Hematopoietic multipotent progenitor cell treated with erythropoietin and hydrocortisone succinate and interleukin-3 and kit ligand, for 4 days (in vitro differentiated cells): ENCODE results near the gene GAB4.
"Not testable (repeated sequence)": the region's sequence is repeated elsewhere in the genome, so short reads cannot be mapped to it uniquely, and the experiment has no call there.

ENCODE experiments used
- DNase-seq: peaks from one replicate; pipeline ENCODE4 v3.0.0-alpha.2; 2015

GAB4 gene

DNA sequence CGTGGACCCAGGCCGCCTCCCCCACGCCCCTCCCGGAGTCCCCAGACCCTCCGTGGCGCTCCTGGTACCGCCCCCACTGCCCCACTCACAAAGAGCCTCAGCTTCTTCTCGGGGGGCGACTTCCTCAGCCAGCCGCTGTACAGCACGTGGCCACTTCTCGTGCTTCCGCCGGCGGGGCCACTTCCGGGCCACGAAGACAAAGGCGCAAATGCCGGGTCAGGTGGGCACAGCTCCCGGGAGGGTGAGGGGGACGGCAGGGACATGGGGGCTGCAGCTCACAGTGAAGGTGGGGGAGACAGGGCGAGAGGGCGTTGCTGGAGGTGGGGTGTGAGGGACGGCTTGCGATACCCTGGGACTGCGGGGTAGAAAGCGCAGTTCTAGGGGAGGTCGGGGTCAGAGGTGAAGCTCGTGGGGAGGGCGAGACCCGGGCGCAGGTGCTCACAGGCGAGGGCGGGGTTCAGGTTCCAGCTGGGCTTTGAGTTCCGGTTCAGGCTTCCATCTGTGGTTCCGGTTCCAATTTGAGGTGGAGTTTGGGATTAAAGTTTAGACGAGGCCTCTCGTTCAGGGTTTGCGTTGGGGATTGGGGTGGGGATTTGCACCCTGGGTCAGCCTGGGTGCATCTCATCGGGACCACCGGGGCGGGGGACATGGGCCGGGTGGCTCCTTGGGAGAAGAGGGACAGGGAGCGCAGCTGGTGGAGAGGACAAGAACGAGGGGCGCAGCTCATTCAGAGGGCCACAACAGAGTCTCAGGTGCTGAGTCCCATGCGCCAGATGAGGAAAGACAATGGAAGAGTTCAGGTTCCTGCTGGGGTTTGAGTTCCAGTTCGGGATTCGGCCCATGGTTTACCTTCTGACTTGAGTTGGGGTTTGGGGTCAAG lies at the start of gene GAB4:
GAB4 (minus strand) TSS at position 371 of the 880 bp plus-strand sequence; CDS start at position 263, 108 bp downstream.
- no peak for DNase-seq

- no peak for DNase-seq
Observed at GRCh38 chr22:17056807-17057206, 48.8 kb upstream of the GAB4 start.

DNA sequence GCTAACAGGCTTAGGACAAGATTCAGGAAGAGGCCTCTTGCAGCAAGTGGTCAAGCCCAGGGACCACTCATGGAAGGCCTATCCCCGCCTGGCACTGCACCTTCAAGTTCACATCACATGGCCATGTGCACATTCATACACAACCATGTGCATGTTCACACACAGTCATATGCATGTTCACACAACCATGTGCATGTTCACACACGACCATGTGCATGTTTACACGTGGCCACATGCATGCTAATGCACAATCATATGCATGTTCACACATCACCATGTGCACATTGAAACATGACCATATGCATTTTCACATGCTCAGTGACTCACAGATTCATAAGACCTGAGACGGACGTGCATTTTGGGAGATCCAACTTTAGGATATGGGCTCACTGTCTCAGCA lies 48.0 kb upstream of the GAB4 start:
- DNase-seq = no peak

- peak; percentile 45 for DNase-seq
Observed at GRCh38 chr22:17047656-17048055, 39.6 kb upstream of the GAB4 start.

DNA sequence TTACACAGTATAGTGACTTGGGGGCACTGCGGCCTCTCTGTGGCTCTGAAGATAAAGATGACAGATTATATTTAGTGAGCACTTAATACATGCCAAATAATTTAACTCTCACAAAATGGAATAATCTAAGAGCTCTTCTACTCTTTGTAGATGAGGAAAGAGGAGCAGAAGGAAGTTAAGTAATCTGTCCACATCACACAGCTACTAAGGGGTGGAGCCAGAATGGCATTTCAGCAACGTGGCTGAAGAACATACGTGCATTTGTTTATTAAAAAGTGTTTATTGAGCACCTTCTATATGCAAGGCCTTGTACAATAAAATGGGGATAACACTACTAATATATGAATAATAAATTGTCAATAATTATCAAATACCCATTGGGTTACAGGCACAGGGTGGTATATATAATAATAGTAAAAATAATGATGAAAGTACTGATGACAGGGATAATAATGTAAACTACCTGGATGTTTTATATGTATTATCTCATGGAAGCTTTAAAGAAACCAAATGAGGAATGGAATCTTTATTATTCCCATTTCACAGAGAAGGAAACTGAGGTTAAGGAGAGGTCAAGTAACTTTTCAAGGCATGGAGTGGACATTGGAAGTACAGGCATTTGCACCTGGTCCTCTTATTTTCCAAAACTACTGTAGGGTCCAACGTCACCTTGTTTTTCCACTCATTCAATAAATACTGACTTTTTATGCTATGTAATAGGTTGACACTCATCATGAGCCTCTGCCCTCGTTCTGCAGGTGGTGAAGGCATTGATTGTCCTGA lies 38.7 kb upstream of the GAB4 start:
- DNase-seq = peak; percentile 14

DNA sequence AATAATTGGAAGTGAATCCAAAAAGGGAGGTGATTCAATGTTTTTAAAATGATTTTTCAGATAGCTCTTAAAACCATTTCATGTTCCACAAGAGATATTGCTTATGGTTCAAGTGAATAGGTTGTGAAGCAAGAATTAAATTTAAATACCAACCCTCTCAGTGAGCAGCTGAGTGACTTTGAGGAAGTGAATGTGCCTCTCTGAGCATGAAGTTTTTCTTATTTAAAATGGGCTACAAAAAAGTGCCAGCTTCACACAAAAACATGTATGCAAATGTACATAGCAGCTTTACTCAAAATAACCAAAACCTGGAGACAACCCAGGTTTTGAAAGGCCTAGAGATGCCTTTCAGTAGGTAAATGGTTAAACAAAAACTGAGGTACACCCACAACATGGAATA lies 35.5 kb upstream of the GAB4 start:
- no peak for DNase-seq

- not testable (repeated sequence) for DNase-seq
Observed at GRCh38 chr22:17036842-17037711, 29.1 kb upstream of the GAB4 start.

DNA sequence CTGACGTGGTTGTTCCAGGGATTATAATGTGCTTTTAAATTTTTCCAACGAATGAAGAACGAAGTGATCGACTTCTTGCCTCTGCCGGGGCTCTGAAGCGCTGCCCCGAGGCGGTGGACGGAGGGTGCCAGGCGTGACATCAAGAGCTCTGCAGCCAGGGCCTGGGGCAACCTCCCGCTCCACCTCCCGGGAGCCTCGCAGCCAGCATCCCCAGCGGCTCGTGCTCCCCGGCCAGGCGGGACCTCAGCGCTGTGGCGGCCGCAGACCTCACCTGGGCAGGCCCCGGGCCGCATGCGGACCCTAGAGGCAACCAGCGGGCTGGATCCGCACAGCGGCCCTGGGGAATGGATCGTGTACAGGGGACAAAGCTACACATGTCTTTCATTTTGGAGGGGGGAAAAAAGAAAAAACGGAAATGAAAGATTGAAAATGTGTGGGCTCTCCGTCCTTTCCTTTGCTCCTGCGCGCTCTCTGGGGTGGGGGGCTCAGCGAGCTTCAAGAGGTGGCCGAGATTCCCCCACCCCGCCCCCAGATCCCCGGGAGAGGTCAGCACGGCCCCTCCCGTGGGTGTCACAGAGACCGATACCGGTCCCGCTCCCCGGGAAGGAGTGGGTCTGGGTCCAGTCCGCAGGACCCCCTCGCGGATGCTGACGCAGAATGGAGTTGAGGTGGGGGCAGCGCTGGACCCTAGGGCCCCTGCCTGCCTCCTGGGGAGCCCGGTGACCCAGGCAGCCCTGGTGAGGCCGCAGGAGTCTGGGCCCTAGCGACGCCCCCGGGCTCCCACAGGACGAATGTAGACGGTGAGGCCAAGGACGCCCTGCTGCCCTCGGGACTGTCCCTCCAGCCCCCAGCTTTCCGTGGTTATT lies 28.2 kb upstream of the GAB4 start:
- not testable (repeated sequence) for DNase-seq

GRCh38 chr22:17035246-17035645 lies 27.2 kb upstream of the GAB4 start:
- DNase-seq = no peak

GRCh38 chr22:17034532-17034931 lies 26.5 kb upstream of the GAB4 start:
- DNase-seq = not testable (repeated sequence)

DNA sequence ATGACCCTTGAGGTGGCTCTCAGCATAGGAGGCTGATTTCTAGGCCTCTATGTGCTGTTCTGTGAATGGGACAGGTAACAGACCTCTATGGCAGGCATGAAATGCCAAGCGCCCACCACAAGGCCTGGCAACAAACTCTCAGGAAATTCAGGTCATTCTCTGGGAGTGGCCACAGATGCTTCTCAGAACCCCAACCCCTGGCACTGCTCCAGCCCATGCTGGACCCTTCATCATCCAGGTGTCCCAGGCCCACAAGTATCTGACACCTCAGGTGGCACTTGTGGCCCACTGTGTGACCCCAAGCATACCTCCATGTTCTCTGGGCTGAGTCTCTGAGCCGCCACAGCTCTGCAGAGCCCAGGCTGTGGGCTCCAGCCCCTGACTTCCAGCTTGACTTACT lies 24.3 kb upstream of the GAB4 start:
- not testable (repeated sequence) for DNase-seq

- DNase-seq = not testable (repeated sequence)
Observed at GRCh38 chr22:17024380-17024779, 16.4 kb upstream of the GAB4 start.

DNA sequence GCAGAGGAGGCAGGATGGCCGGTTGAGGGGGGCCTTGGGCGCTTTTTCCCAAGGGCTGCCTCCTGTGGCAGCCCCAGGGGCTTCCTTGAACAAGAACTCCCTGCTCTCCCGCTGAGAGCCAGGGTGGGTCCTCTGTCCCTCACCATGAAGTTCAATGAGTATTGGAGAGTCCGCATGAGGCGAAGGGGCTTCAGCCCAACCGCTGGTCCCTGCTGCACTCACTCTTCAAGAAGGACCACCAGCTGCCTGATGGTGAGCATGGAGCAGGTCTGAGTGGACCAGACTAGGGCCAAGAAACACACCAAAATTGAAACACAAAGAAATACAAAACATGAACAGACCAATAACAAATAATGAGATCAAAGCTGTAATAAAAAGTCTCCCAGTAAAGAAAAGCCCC lies 7.5 kb upstream of the GAB4 start:
- not testable (repeated sequence) for DNase-seq

DNA sequence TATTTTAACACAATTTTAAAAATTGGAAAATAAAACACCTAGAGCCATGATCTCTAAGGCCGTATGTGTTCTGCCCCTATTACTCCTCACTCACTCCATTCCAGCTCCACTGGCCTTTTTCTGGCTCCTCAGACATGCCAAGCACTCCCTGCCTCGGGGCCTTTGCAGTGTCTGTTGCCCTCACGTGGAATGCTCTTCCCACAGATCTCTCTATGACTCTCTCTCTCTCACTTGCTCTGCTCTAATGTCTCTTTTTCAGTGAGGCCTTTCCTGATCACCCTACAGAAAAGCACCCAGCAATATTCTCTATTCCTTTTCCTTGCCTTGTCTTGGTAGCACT lies 6.0 kb upstream of the GAB4 start:
- DNase-seq = not testable (repeated sequence)

- DNase-seq = no peak
Observed at GRCh38 chr22:17013396-17014100, 5.5 kb upstream of the GAB4 start.

DNA sequence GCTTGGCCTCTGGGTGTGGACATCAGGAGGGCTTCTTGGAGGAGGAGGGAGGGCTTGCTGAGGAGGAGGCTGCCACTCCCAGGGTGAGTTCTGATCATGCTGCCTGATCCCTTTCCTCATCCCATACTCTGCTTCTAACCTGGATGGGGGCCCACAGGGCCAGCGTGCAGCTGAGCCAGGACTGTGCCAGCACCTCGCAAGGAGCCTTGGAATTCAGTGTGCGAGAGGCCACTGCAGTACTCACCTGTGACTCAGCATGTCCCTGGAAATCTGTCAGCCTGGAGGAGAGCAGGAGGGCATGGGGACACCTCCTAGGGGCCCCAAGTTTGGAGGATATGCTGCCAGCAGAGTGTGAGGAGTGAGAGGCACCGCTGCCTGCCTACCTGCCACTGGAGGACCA lies 4.2 kb upstream of the GAB4 start:
- DNase-seq = no peak

DNA sequence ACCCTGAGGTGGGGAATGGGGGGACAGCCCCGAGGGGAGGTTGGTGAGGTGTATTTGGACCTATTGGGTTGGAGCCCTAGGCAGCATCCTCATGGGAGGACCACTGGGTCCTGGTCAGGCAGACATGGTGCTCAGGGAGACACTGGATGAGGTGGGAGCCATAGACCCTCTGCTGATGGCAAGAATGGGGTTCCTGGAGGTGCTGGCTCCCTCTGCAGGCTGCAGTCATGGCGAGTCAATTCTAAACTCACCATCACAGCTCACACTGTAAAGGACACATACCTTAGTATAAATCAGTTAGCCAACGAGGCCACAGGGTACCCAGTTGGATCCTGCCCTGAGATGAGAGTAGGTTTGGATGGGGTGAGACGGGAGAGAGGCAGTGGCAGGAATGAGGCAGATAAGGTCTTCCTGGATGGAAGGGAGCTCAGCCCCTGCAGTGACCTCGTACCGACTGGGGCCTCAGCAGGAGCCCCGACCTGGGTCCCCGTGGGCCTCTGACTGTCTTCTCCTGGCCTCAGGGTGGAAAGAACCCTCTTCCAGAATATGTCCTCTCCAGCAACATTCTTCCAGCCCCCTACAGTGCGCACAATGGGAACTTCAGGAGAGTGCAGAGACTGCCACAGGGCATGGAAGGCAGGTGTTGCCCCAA lies 1.7 kb upstream of the GAB4 start:
- DNase-seq = no peak

GRCh38 chr22:17007257-17007656 lies 765 bp downstream of the GAB4 start:
- DNase-seq = no peak

GRCh38 chr22:16989915-16990314 lies 18.1 kb downstream of the GAB4 start:
- DNase-seq = no peak

DNA sequence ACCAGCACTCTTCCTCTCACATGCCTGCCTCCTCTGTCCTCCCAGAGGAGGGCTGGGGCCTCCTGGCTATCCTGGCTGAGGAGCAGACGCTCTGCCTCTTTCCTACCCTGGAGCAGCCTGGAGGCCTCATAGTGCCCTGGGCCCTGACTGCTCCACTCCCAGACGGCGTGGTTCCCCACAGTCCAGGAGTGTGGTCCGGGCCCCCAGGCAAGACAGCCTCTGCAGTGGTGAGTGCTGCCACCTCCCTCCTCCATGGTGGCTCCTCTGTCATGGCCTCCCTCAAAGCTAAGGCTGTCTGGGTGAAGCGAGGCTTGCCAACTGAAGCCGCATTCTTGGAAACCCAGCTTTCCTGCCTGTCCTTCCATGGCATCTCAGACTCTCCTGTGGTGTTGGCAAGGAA lies 19.8 kb downstream of the GAB4 start:
- DNase-seq = no peak

DNA sequence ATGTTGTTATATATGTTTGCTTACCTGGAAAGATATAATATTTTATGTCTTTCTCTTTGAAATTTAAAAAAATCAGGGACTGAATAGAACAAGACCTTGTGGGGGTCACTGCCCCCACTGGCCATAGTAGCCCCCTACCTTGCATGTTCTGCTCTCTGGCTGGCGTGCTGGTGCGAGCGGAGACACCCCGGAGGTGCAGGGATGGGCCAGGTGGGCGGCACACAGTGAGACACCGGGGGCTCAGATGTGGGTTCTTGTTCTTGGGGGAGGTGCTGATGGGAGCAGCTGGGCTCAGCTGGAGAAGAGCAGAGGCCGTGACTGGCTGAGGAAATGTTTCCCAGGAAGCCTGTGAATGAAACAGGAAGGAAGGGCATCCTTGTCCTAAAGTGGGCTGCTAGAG lies 20.2 kb downstream of the GAB4 start:
- DNase-seq = no peak
